ENCODE measurements around the gene ADD1. TPM values are rescaled to one million over a fixed set of nuclear protein-coding genes. Genes with fewer than 3 reads are reported as not detected.
A peak's percentile ranks its signal among the peaks of the same experiment; 100 is the strongest.

Gene ADD1
- total RNA-seq, 1 donor from 2014 or later = 276 TPM

- Mint-ChIP-seq H3K9me3 (ENCODE audit: unreplicated experiment) (peaks cover 6% of the 10 kb centered on the region), H3K27ac (ENCODE audit: unreplicated experiment) (no peak overlapping the region), H3K36me3 (ENCODE audit: unreplicated experiment) (no peaks in the 10 kb centered on the region), H3K4me3 (ENCODE audit: unreplicated experiment) (no peak overlapping the region), H3K27me3 (ENCODE audit: unreplicated experiment) (peaks cover 3% of the 10 kb centered on the region), H3K4me1 (ENCODE audit: low read depth, unreplicated experiment) (peaks cover 5% of the 10 kb centered on the region)
- TF ChIP-seq, protein P1, sequence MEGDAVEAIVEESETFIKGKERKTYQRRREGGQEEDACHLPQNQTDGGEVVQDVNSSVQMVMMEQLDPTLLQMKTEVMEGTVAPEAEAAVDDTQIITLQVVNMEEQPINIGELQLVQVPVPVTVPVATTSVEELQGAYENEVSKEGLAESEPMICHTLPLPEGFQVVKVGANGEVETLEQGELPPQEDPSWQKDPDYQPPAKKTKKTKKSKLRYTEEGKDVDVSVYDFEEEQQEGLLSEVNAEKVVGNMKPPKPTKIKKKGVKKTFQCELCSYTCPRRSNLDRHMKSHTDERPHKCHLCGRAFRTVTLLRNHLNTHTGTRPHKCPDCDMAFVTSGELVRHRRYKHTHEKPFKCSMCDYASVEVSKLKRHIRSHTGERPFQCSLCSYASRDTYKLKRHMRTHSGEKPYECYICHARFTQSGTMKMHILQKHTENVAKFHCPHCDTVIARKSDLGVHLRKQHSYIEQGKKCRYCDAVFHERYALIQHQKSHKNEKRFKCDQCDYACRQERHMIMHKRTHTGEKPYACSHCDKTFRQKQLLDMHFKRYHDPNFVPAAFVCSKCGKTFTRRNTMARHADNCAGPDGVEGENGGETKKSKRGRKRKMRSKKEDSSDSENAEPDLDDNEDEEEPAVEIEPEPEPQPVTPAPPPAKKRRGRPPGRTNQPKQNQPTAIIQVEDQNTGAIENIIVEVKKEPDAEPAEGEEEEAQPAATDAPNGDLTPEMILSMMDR (IDR thresholded peaks at IDR 0.05; ENCODE audit: partially characterized antibody, unreplicated experiment) = no peak
- DNase-seq = no peak
Measured at GRCh38 chr4:2804449-2804972, 39.1 kb upstream of the ADD1 start.

DNA sequence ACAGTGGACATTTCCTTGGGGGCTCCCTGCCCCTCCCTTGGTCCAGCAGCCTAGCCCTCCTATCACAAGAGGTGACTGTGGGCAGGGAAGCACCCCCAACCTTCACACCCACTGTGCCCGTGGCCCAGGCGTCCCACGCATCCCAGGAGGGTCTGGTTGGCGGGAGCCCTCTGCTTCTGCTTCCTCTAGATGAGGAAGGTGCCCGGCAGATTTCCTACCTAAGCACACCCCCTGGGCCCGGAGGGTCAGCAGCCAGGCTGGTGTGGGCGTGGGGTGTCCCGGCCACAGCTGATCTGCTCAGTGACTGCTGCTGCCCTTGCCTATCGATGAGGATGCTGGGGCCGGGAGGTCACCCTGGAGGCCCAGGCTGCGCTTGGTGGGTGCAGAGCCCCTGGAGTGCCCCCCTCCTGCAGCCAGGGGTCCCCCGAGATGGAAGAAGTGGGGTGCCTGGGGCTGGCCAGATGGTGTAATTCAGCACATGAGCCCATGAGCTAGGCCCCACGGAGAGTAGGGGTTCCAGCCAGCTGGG lies 38.6 kb upstream of the ADD1 start:
- Mint-ChIP-seq H3K4me3 (ENCODE audit: unreplicated experiment) (no peak overlapping the region), H3K27me3 (ENCODE audit: unreplicated experiment) (peaks cover 5% of the 10 kb centered on the region), H3K27ac (ENCODE audit: unreplicated experiment) (no peak overlapping the region), H3K36me3 (ENCODE audit: unreplicated experiment) (no peaks in the 10 kb centered on the region), H3K4me1 (ENCODE audit: low read depth, unreplicated experiment) (peaks cover 5% of the 10 kb centered on the region), H3K9me3 (ENCODE audit: unreplicated experiment) (peaks cover 6% of the 10 kb centered on the region)
- DNase-seq = no peak
- TF ChIP-seq, protein P1 (IDR thresholded peaks at IDR 0.05; ENCODE audit: partially characterized antibody, unreplicated experiment) = no peak

DNA sequence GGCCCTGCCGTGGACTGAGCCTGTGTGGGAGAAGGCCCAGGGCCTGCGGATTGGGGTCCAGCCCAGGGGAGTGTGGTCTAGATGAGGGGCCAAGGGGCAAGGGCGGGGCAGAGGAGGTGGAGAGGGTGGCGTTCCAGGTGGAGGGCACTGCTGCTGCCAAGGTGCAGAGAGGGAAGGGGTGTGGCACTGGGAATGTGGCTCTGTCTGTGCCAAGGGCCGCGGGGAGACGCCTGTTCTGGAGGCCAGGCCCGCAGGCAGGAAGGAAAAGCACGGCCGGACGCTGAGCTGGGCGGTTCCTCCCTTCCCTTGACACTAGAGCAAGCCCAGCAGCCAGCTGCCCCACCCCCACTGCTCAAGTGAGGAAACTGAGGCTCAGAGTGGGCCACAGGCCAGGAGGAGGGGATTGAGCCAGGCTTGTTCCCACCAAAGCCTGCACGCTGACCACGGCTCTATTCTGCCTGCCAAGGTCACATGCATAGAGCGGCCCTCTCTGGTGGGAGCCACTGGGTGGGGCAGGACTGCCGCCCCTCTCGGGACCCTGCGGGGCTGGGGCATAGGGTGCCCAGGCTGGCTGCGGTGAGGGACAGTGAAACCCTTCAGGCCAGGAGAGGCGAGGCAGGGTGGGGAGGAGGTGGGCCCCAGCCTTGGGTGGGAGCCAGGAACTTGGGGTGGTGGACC lies 37.8 kb upstream of the ADD1 start:
- H3K27me3 Mint-ChIP-seq (ENCODE audit: unreplicated experiment) = peaks cover 5% of the 10 kb centered on the region
- H3K36me3 Mint-ChIP-seq (ENCODE audit: unreplicated experiment) = no peaks in the 10 kb centered on the region
- H3K27ac Mint-ChIP-seq (ENCODE audit: unreplicated experiment) = no peak overlapping the region
- H3K4me1 Mint-ChIP-seq (ENCODE audit: low read depth, unreplicated experiment) = peaks cover 5% of the 10 kb centered on the region
- DNase-seq = no peak
- no peak overlapping the region for H3K4me3 Mint-ChIP-seq (ENCODE audit: unreplicated experiment)
- TF ChIP-seq, protein P1 (IDR thresholded peaks at IDR 0.05; ENCODE audit: partially characterized antibody, unreplicated experiment) = no peak
- peaks cover 6% of the 10 kb centered on the region for H3K9me3 Mint-ChIP-seq (ENCODE audit: unreplicated experiment)

DNA sequence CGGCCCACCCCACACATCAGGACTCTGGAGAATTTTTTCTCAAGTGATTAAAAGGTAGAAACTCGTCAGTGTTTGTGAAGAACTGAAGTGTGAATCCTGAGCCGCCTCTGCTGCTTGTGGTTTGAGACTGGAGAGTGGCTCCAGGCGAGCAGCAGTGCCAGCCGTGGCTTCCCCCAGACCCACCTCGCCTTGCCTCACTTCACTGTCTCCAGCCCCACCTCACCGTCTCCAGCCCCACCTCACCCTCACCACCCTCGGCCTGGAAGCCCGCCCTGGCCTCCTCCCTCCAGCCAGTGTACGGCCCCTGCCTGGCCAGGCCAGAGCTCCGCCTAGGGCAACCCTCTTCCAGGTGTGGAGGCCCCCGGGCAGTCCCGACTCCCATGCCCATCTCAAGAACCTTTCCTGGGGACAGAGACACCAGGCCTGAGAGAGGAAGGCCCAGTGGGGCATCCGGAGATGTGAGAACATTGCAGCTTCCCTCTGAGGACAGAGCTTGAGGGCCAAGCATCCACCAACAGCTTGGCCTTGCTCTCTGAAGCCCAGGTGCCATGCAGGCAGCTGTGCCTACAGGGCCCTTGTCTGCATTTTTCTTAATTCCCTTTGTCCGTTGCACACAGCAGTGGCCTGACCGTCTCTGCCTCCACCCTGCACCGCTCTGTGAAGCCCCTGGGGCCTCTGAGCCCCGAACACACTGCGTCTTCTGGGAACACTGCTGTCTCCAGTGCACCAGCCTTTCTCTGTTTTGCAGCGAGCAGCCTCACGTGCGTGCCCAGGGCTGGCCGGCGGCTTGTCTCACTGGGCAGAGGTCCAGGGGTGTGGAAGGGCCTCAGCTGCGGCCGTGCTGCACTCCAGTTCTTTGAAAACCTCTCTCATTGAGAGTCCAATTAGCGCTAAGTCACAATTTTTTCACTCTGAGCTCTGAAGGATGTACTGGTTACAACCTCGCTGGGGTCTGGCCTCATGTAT lies 37.0 kb upstream of the ADD1 start:
- TF ChIP-seq, protein P1 (IDR thresholded peaks at IDR 0.05; ENCODE audit: partially characterized antibody, unreplicated experiment) = no peak
- peak overlapping the region; percentile 68 for H3K27ac Mint-ChIP-seq (ENCODE audit: unreplicated experiment)
- H3K4me1 Mint-ChIP-seq (ENCODE audit: low read depth, unreplicated experiment) = peaks cover 8% of the 10 kb centered on the region
- peaks cover 6% of the 10 kb centered on the region for H3K9me3 Mint-ChIP-seq (ENCODE audit: unreplicated experiment)
- no peak for DNase-seq
- H3K27me3 Mint-ChIP-seq (ENCODE audit: unreplicated experiment) = peaks cover 7% of the 10 kb centered on the region
- H3K36me3 Mint-ChIP-seq (ENCODE audit: unreplicated experiment) = no peaks in the 10 kb centered on the region
- no peak overlapping the region for H3K4me3 Mint-ChIP-seq (ENCODE audit: unreplicated experiment)
